B cell (primary cell): ENCODE results near the gene CDYL.
"Not testable (repeated sequence)": the region's sequence is repeated elsewhere in the genome, so short reads cannot be mapped to it uniquely, and the experiment has no call there.

Experiments
- EZH2 ChIP-seq: IDR thresholded peaks from 2 replicates; pipeline ENCODE4 v1.6.1; 2012; ENCODE audit warnings: borderline replicate concordance, low read depth, mild to moderate bottlenecking, moderate library complexity, low read length; ENCODE audit not compliant: insufficient read depth, poor library complexity, severe bottlenecking
- TF ChIP-seq, protein P1 (sequence below): fragments of 200-600 bp; IDR thresholded peaks from one replicate; pipeline ENCODE4 v1.8.0; 2022; ENCODE audit warnings: antibody characterized with exemption, mild to moderate bottlenecking

DNA sequence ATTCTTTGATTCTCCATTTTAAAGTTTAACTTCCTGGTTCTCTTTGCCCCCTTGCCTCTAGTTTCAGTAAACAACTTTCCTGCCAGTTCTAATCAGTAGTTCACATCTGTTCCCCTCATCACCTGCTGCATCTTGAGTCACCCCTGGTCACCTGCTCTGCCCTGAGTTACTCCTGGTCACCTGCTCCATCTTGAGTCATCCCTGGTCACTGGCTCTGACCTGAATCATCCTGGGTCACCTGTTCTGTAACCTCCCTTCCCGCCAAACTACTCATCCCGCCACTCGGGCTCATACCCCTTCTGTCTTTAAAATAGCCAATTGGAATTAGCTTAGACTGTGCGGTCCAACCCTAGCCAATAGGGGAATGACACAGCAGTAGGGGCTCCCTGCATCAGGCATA lies 88.8 kb downstream of the CDYL start:
- TF ChIP-seq, protein P1, sequence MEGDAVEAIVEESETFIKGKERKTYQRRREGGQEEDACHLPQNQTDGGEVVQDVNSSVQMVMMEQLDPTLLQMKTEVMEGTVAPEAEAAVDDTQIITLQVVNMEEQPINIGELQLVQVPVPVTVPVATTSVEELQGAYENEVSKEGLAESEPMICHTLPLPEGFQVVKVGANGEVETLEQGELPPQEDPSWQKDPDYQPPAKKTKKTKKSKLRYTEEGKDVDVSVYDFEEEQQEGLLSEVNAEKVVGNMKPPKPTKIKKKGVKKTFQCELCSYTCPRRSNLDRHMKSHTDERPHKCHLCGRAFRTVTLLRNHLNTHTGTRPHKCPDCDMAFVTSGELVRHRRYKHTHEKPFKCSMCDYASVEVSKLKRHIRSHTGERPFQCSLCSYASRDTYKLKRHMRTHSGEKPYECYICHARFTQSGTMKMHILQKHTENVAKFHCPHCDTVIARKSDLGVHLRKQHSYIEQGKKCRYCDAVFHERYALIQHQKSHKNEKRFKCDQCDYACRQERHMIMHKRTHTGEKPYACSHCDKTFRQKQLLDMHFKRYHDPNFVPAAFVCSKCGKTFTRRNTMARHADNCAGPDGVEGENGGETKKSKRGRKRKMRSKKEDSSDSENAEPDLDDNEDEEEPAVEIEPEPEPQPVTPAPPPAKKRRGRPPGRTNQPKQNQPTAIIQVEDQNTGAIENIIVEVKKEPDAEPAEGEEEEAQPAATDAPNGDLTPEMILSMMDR = not testable (repeated sequence)
- not testable (repeated sequence) for TF ChIP-seq EZH2
